GM19463 (cell line): ENCODE results near the gene GPATCH2L.

ENCODE experiments used
- ATAC-seq: cut with Tn5 transposase; IDR thresholded peaks from one replicate; pipeline ENCODE4 v1.9.1; 2021; ENCODE audit warnings: mild to moderate bottlenecking, moderate library complexity; ENCODE audit not compliant: unreplicated experiment

The GPATCH2L gene

DNA sequence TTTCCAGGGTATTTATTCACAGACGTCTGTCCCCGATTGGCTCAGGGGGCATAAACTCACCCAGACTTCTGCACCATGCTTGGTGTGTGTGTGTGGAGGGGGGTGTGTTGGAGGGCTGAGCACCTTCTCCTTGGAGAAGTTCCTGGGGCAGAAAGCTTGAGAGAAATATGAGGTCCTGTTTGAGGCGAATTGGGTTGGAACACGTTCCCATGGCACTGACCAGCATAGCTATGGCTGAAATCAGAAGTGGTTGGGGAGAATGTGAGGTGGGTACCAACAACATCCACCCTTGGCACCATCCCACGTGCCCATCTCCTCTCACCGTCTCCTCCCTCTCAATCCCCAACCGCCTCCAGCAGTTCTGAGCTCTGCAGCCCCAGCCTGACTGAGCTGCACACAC lies 16.0 kb upstream of the GPATCH2L start:
- no peak for ATAC-seq

DNA sequence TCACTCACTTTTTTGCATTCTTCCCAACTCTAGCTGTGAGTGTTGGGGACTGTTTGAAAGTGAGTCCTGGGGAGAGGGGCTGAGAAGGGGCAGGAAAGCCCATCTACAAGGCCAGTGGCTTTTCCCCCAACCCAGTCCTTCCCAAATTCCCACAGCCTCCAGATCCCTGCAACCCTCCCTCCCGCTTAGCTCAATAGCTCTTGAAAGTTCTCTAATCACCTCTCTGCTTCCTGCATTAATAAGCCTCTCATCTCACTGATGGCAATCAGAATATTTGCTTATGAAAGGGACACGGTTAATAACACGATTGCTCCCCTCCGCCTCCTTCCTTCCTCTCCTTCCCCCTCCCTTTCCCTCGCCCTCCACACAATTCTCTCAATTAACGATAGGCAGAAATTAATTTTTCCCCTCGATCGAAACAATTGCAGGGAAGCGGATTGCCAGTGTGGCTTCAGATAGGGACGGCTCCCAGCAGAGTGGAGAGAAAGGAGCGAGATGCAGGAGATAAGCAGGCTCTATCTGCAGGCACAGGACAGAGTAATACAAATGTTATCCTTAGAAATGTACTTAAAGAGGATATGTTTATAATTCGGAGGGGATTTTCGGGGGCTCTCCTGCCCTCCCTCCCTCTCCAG lies 15.1 kb upstream of the GPATCH2L start:
- no peak for ATAC-seq

DNA sequence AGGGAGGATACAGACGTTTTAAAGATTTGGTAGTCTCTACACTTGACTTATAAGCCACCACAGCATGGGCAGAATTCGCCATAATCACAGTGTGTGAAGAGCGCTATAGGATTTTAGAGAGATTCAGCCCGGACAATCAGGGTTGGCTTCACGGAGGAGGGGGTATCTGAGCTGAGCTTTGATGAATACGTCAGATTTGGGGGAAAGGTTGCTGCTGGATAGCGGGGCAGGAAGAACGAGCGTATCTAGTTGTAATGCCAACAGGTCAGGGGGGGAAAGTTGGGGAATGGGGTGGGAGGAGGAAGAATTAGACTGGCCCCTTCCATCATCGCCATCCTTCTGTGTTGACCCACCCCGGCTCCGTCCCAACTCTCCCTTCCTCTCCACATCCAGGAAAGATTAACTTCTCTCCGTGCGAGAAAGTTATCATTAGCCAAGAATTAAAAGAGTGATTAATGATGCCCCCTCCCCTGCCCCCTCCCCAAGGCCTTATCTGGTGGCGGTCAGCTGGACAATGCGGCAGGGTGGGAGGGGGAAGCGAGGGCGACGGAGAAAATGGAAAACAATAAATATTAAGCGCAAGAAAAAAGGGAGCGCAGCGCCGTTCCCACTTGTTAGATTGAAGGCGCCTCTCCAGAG lies 13.5 kb upstream of the GPATCH2L start:
- ATAC-seq: no peak

GRCh38 chr14:76138758-76139723 lies 12.7 kb upstream of the GPATCH2L start:
- ATAC-seq: no peak

DNA sequence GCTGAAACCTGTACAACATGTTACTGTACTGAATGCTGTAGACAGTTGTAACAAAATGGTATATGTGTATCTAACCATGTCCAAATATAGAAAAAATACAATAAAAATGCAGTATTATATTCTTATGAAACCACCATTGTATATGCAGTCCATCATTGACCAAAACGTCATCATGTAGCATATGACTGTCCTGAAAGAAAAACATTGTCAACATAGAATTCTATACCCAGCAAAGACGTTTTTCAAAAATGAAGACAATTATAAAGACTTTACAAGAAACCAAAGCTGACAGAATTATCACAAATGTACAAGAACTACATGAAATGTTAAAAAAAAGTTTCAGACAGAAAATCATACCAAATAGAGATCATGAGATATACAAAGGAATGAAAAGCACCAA lies 8.1 kb upstream of the GPATCH2L start:
- ATAC-seq: no peak

GRCh38 chr14:76146976-76147375 lies 4.7 kb upstream of the GPATCH2L start:
- no peak for ATAC-seq

DNA sequence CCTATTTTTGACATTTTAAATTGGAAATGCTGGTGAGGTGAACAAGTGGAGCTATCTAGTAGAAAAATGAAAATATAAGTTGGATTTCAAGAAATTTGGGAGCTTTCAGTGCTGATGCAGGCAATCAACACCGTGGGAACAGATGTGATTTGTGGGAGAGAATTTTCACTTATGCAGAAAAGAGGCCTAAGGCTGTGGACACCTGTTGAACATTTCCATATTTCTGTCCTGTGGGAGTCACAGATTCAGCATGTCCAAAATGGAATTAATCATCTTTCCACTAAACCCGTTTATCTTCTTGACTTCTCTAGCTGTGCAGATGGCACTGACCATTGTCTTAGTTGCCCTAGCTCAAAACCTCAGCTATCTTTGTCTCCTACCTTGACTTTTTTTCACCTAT lies 2.5 kb upstream of the GPATCH2L start:
- ATAC-seq: no peak

- ATAC-seq: peak; percentile 56
Observed at GRCh38 chr14:76152333-76152681, 585 bp downstream of the GPATCH2L start.

- no peak for ATAC-seq
Observed at GRCh38 chr14:76153919-76154318, 2.2 kb downstream of the GPATCH2L start.

- ATAC-seq: no peak
Observed at GRCh38 chr14:76154539-76155126, 2.9 kb downstream of the GPATCH2L start.

- ATAC-seq: no peak
Observed at GRCh38 chr14:76163668-76164363, 12.1 kb downstream of the GPATCH2L start.

DNA sequence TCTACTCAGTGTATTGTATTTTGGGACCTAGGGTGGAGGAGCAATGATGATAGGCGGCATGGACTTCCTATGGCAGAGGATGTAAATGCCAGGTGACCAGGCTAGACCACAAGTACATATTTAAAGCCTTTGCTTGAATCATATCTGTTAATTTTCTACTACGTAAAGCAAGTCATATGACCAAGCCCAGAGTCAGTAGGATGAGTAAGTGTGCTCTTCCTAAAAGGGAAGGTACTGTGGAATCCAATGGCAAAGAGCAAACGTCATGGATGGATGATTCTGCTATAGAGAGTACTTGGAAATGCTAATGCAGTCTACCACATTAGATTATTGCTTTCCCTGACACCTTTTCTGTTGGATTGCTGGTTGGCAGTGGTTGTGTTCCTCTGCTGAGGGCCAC lies 16.8 kb downstream of the GPATCH2L start:
- no peak for ATAC-seq

DNA sequence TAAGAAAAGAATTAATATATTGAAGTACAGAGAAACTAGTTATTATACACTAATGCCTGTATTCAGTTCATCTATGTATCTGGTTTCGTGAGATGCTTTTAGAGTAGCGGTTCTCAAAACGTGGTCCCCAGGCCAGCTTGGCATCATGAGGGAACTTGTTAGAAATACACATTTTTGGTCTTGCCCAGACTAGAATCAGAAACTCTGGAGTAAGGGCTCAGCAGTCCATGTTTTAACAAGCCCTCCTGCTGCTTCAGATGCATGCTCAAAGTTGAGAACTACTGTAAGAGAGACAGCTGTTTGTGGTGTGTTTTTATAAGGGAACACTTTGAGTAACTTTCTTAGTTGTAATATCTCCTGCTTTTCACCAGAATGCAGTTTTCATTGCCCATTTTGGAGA lies 18.1 kb downstream of the GPATCH2L start:
- ATAC-seq: no peak

DNA sequence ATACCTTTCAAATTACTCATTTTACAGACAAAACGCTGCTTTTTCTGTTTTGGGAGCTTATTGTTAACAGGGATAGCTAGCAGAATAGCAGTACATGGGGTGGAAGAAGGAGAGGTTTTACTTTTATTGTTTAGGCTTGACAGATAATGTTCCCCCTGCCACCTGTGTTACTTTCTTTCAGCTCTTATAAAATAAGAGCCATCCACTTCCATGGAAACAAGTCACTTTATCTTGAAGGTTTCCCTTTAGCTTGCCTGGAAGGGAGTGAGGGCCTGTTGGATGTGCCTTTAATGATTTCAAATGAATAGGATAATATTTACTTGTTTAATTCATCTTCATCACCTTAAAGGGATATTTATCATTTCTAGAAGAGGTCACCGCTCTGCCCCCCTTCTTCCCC lies 23.3 kb downstream of the GPATCH2L start:
- no peak for ATAC-seq

DNA sequence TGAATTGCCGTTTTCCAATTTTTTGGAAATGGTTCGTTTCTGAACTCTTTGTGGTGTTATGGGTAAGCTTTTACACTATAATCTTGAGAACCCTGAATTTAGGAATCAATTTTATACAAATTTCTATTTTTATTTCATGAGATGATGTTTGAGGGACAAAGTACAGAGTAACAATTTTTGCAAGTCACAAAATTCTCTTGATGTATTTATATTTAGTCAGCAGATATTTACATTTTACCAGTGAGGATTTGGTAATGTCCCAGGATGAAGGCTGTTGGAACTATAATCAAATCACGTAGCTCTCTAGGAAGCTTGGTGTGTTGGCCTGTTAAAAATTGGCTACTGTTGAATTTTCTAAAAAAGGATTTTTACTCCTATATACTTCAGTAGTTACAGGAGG lies 24.2 kb downstream of the GPATCH2L start:
- no peak for ATAC-seq

- ATAC-seq: no peak
Observed at GRCh38 chr14:76181546-76181945, 29.8 kb downstream of the GPATCH2L start.

DNA sequence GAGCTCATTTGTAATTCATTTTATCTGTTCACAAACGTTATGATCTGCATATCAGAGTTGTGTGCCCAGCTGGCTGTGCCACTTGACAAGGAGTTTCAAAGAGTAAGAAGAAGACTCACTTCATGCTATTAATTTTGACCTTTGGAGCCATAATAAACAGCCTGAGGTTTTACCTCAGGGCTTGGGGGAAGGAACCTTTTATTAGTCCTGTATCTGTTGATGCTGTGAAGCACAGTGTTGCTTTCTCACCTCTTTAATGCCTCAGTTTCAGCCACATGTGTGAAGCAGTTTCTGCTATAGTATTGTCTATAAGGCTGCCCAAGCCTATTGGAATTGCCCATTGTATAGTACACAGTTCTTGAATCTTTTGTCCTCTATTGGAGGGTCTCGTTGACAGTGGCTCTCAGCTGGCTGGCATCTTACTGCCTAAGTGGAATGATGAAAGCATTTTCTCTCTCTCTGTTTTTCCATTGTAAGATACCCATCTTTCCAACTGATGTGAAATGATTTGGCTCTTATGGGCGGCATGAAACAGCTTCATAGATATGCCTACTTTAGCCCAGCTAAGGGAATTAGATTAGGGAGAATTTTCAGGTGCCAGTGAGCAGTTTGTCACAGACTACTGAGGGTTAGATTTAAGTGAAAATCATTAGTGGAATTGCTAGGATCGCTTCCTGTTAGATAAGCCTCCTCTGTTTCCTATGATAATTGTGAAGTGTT lies 34.7 kb downstream of the GPATCH2L start:
- ATAC-seq: peak; percentile 85

DNA sequence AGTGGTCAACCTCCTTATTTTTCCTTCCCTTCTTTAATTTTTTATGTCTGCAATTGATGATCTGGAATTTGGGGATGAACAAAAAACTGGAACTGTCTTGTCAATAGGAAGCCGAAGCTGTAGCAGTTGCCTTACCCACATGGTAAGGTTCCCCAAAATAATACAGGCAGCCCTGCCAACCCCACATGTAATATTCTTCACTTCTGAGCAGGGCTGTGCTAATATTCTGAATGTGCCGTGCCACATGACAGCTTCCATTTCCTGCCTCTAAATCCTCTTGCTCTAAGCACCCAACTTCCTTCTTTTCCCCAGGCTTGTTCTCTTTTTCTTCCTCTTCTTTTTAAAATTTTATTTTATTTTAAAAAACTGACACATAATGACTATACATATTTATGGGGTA lies 39.6 kb downstream of the GPATCH2L start:
- ATAC-seq: no peak

- no peak for ATAC-seq
Observed at GRCh38 chr14:76193696-76194095, 42.0 kb downstream of the GPATCH2L start.

DNA sequence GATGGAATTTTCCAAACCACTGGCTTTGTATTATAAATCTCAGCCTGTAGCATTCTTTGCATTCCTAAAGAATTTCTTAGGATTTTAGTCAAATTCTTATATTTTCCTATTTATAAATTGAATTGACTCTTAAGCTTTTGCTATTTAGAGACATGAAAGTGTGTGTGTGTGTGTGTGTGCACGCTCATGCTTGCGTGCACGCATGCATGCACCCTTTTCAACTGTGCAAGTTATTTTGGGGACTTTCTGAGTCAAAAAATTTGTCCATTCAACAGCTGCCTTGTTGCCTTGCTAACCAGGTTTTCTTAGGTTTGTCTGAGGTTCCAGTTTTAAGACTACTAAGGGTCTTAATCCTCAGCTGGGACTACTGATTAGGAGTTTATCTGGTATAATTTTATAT lies 42.6 kb downstream of the GPATCH2L start:
- ATAC-seq: no peak
